ENCODE results near the gene PPM1M. TPM values are rescaled to one million over a fixed set of nuclear protein-coding genes. Genes with fewer than 3 reads are reported as not detected.
A peak's percentile ranks its signal among the peaks of the same experiment; 100 is the strongest.

PPM1M gene
- total and polyA plus RNA-seq, 4 donors, result 18.2 to 53.6 (median 35.0) TPM

DNA sequence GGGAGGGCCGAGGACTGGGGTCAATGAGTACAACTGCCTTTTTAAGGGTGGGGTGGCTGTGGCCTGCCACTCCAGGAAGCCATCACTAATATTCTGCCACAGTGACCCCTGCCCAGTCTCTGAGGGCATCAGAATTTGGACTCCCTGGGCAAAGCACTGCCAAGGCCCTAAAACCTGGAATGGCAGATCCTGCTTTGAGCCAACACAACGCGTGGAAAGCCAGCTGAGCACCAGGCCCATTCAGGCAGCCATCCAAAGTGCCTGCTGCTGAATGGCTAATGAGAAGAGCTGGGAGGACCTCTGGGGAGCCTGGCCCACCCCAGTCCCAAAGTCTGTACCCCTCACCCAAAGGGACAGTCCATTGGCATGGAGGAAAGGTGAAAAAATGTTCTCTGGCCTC is 11.6 kb upstream of the PPM1M start:
- Histone ChIP-seq H3K4me1 (ENCODE audit: control insufficient read depth in 5 of 5, insufficient read depth in 5 of 5, low read length in 5 of 5) (peaks cover 6 to 20% (median 13%) of the 10 kb centered on the region in 5 donors), H3K27ac (ENCODE audit: low read depth in 1 of 2, low read length in 1 of 2) (peak overlapping the region in 1 of 2 donors; percentile 51), H3K27me3 (ENCODE audit: control insufficient read depth in 3 of 3, insufficient read depth in 3 of 3, low read length in 2 of 3) (no peaks in the 10 kb centered on the region), H3K9ac (ENCODE audit: insufficient read depth in 1 of 2, low read length in 2 of 2) (no peak overlapping the region), H3K9me3 (ENCODE audit: control insufficient read depth in 4 of 4, insufficient read depth in 3 of 4, low read length in 3 of 4) (no peaks in the 10 kb centered on the region), H3K4me3 (no peak overlapping the region), H3K36me3 (ENCODE audit: control insufficient read depth in 4 of 4, insufficient read depth in 4 of 4, low read length in 4 of 4) (peaks cover 0 to 55% (median 13%) of the 10 kb centered on the region in 4 donors)
- TF ChIP-seq, protein P1, sequence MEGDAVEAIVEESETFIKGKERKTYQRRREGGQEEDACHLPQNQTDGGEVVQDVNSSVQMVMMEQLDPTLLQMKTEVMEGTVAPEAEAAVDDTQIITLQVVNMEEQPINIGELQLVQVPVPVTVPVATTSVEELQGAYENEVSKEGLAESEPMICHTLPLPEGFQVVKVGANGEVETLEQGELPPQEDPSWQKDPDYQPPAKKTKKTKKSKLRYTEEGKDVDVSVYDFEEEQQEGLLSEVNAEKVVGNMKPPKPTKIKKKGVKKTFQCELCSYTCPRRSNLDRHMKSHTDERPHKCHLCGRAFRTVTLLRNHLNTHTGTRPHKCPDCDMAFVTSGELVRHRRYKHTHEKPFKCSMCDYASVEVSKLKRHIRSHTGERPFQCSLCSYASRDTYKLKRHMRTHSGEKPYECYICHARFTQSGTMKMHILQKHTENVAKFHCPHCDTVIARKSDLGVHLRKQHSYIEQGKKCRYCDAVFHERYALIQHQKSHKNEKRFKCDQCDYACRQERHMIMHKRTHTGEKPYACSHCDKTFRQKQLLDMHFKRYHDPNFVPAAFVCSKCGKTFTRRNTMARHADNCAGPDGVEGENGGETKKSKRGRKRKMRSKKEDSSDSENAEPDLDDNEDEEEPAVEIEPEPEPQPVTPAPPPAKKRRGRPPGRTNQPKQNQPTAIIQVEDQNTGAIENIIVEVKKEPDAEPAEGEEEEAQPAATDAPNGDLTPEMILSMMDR (IDR thresholded peaks at IDR 0.05; ENCODE audit: control extremely low read depth, extremely low read depth), result no peak
- no peak for DNase-seq
- ATAC-seq (ENCODE audit: insufficient read depth, low FRiP score), result no peak
- 75 to 87% methylated on average over 3 of the region's 3 CpGs for WGBS, 2 donors

DNA sequence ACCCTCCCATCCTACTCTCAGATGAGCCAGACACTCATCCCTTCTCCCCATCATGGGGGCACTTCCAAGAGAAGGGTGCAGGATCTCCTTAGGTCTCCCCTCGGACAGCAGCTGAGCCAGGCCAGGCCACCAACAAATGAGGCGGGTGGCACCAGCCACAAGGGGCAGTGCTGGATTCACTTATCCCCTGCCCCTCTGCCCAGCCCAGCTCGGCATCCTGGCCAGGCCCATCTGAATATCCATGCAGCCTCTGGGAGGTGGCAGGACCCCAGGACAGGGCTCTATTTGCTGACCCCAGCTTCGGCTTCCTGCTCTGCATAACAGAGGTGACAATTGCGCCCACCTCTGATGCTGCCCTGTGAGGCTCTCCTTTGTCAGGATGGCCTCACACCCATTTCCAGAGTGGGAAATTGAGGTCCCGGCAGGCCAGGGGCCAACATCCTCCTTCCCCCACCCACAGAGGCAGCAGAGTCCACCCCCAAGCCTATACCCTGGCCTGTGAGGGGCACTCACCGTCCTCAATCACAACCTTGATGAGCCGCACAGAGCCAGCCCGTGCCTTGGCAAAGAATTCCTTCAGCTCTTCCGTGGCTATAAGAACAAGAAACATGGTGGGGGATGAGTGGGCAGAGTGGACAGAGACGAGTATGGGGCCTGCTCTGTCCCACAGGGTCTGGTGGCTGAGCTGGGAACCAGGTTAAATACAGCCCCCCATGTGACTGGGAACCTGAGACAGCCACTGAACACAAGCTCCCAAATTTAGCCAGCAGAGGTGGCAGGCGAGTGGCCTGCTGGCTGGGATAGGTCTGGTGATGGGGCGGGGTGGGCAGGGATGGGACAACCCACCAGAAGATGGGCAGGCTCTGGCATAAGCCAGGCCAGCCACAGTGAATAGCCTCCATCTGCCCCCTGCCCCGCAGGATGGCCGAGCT is 10.8 kb upstream of the PPM1M start:
- DNase-seq, result no peak
- Histone ChIP-seq H3K27me3 (ENCODE audit: control insufficient read depth in 3 of 3, insufficient read depth in 3 of 3, low read length in 2 of 3) (no peaks in the 10 kb centered on the region), H3K9me3 (ENCODE audit: control insufficient read depth in 4 of 4, insufficient read depth in 3 of 4, low read length in 3 of 4) (no peaks in the 10 kb centered on the region), H3K36me3 (ENCODE audit: control insufficient read depth in 4 of 4, insufficient read depth in 4 of 4, low read length in 4 of 4) (peaks cover 0 to 47% (median 13%) of the 10 kb centered on the region in 4 donors), H3K4me1 (ENCODE audit: control insufficient read depth in 5 of 5, insufficient read depth in 5 of 5, low read length in 5 of 5) (peaks cover 6 to 20% (median 14%) of the 10 kb centered on the region in 5 donors), H3K4me3 (no peak overlapping the region), H3K9ac (ENCODE audit: insufficient read depth in 1 of 2, low read length in 2 of 2) (no peak overlapping the region), H3K27ac (ENCODE audit: low read depth in 1 of 2, low read length in 1 of 2) (peak overlapping the region in 1 of 2 donors; percentile 51)
- 89 to 93% methylated on average over 15 of the region's 15 CpGs for WGBS, 2 donors
- no peak for ATAC-seq (ENCODE audit: insufficient read depth, low FRiP score)
- TF ChIP-seq, protein P1 (IDR thresholded peaks at IDR 0.05; ENCODE audit: control extremely low read depth, extremely low read depth), result no peak

DNA sequence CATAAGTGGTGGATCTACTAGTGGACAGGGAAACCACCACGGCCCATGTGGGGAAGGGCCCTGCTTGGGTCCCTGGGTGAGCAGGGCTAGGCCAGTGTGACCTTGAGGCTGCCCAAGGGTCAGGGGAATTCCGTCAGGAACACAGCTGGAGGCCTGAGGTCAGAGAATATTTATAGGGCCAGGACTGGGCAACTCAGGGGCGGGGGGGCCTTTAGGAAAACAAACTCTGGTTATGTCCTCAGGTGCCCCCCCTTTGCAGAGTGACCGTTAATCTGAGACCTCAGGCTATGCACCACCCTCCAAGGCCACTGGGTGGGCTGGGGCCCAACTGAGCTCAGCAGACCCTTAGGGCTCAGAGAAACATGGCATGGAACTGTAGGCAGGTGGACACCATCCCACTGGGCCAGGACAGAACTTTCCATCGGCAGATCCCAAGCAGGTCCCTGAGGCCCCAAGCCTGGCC is 9.1 kb upstream of the PPM1M start:
- TF ChIP-seq, protein P1 (IDR thresholded peaks at IDR 0.05; ENCODE audit: control extremely low read depth, extremely low read depth), result no peak
- WGBS, 2 donors, result 79 to 93% methylated on average over 5 of the region's 5 CpGs
- H3K4me3 ChIP-seq, result no peak overlapping the region
- ATAC-seq (ENCODE audit: insufficient read depth, low FRiP score), result no peak
- H3K4me1 ChIP-seq (ENCODE audit: control insufficient read depth in 5 of 5, insufficient read depth in 5 of 5, low read length in 5 of 5), result peaks cover 6 to 27% (median 17%) of the 10 kb centered on the region in 5 donors
- H3K27me3 ChIP-seq (ENCODE audit: control insufficient read depth in 3 of 3, insufficient read depth in 3 of 3, low read length in 2 of 3), result no peaks in the 10 kb centered on the region
- no peak overlapping the region for H3K9ac ChIP-seq (ENCODE audit: insufficient read depth in 1 of 2, low read length in 2 of 2)
- H3K9me3 ChIP-seq (ENCODE audit: control insufficient read depth in 4 of 4, insufficient read depth in 3 of 4, low read length in 3 of 4), result no peaks in the 10 kb centered on the region
- H3K27ac ChIP-seq (ENCODE audit: low read depth in 1 of 2, low read length in 1 of 2), result peak overlapping the region in 1 of 2 donors; percentile 78
- DNase-seq, result no peak
- H3K36me3 ChIP-seq (ENCODE audit: control insufficient read depth in 4 of 4, insufficient read depth in 4 of 4, low read length in 4 of 4), result peaks cover 0 to 31% (median 6%) of the 10 kb centered on the region in 4 donors
